T-helper 2 cell treated with Interferon-gamma antibody and Interleukin-4, amounts not matched to agents 5 μg/mL and 100 μg/mL, for 36 hours (primary cell): Measurements from ENCODE around the gene RAB11FIP3.
A peak's percentile ranks its signal among the peaks of the same experiment; 100 is the strongest.
"Not testable (repeated sequence)": the region's sequence is repeated elsewhere in the genome, so short reads cannot be mapped to it uniquely, and the experiment has no call there.

Source experiments
- DNase-seq: peaks from one replicate; pipeline ENCODE4 v3.0.0; 2021; ENCODE audit warnings: low spot score
- H3K27ac Mint-ChIP-seq: one replicate; pipeline ENCODE4 v1.8.0; 2021; ENCODE audit warnings: mild to moderate bottlenecking, mixed read lengths
- H3K27me3 Mint-ChIP-seq: one replicate; pipeline ENCODE4 v1.8.0; 2021; ENCODE audit warnings: low read depth, mixed read lengths
- H3K36me3 Mint-ChIP-seq: one replicate; pipeline ENCODE4 v1.8.0; 2021; ENCODE audit warnings: low read depth, mixed read lengths
- H3K4me1 Mint-ChIP-seq: one replicate; pipeline ENCODE4 v1.8.0; 2021; ENCODE audit warnings: low read depth, mixed read lengths
- H3K4me3 Mint-ChIP-seq: one replicate; pipeline ENCODE4 v1.8.0; 2022; ENCODE audit warnings: mild to moderate bottlenecking, moderate library complexity, mixed read lengths
- H3K9me3 Mint-ChIP-seq: one replicate; pipeline ENCODE4 v1.8.0; 2021; ENCODE audit warnings: mixed read lengths

Gene RAB11FIP3

DNA sequence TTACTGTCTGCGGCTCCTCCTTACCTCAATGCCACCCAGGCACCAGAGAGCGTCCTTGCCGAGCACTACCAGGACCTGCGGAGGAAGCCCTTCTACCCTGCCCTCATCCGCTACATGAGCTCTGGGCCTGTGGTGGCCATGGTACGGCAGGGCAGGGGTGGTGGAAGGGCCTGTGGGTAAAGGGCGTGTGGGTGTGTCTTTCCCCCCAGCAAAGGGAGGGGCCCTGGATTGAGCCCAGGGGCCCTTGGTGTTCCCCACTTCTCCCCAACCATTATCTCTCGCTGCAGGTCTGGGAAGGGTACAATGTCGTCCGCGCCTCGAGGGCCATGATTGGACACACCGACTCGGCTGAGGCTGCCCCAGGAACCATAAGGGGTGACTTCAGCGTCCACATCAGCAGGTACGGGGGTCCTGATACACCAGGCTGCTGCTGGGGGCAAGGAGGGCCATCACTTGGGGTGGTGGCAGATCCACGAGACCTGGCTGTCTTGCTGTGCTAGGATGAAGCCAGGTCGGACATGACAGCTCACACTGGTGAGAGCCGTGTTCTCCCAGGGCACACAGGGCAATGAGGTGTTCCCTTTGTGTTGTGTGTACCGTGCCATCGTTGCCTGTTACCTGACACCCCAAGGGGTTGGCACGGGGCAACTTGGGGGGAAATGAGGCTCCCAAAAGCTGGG, 26.0 kb upstream of the RAB11FIP3 start:
- Mint-ChIP-seq H3K27me3 (peaks cover 10% of the 10 kb centered on the region), H3K9me3 (no peaks in the 10 kb centered on the region), H3K4me1 (peaks cover 14% of the 10 kb centered on the region), H3K4me3 (peak overlapping the region; percentile 87), H3K36me3 (peaks cover 1% of the 10 kb centered on the region), H3K27ac (no peak overlapping the region)
- no peak for DNase-seq

DNA sequence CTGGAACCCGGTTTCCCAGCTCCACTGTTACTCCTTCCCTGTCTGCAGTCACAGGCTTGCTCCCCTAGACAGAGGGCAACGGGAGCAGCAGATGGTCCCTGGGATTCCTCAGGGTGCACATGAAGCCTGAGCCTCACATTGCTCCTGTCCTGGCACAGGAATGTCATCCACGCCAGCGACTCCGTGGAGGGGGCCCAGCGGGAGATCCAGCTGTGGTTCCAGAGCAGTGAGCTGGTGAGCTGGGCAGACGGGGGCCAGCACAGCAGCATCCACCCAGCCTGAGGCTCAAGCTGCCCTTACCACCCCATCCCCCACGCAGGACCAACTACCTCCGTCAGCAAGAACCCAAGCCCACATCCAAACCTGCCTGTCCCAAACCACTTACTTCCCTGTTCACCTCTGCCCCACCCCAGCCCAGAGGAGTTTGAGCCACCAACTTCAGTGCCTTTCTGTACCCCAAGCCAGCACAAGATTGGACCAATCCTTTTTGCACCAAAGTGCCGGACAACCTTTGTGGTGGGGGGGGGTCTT, 25.3 kb upstream of the RAB11FIP3 start:
- peaks cover 10% of the 10 kb centered on the region for H3K27me3 Mint-ChIP-seq
- peaks cover 1% of the 10 kb centered on the region for H3K36me3 Mint-ChIP-seq
- H3K27ac Mint-ChIP-seq: peak overlapping the region; percentile 6
- H3K4me3 Mint-ChIP-seq: peak overlapping the region; percentile 87
- H3K4me1 Mint-ChIP-seq: peaks cover 14% of the 10 kb centered on the region
- H3K9me3 Mint-ChIP-seq: no peaks in the 10 kb centered on the region
- DNase-seq: no peak

DNA sequence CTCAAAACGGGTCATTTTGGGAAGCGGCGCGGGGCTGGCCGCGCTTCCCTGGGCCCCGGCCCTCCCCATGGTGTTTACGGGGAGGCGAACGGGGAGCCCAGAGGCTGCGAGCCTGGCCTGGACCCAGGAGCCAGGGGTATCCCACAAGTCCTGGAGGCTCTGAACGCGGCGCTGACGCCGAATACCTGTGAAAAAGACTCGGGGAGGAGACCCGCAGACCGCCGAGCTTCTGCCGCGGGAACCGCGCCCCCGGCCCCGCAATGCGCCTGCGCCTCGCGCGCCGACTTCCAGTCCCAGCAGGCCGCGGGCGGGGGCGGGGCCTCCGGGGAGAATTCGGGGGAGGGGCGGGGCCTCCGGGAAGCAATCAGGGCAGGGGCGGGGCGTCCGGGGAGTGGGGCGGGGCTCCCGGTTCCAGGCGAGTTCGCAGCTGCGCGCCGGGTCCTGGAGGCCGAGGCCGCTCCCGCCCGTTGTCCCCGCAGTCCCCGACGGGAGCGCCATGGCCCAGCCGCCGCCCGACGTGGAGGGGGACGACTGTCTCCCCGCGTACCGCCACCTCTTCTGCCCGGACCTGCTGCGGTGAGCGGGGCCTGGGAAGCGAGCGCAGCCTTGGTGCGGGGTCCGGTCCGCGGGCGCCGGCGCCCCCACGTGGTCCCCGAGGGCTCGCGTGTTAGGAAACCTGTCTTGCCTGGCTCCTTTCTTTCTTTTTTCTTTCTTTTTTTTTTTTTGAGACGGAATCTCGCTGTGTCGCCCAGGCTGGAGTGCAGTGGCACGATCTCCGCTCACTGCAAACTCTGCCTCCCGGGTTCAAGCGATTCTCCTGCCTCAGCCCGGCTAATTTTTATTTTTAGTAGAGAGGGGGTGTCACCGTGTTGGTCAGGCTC, 23.7 kb upstream of the RAB11FIP3 start, which contains the start of gene DECR2:
DECR2 (plus strand) TSS at position 418 of the 881 bp plus-strand sequence; CDS start at position 497, 79 bp downstream.
- H3K4me1 Mint-ChIP-seq: peaks cover 8% of the 10 kb centered on the region
- H3K27me3 Mint-ChIP-seq: peaks cover under 1% of the 10 kb centered on the region
- DNase-seq: peak; percentile 92
- peak within 1 kb of the TSS; percentile 87 for H3K4me3 Mint-ChIP-seq
- peaks cover 1% of the 10 kb centered on the region for H3K36me3 Mint-ChIP-seq
- H3K27ac Mint-ChIP-seq: peak within 1 kb of the TSS; percentile 86
- no peaks in the 10 kb centered on the region for H3K9me3 Mint-ChIP-seq

- Mint-ChIP-seq H3K27ac (no peak overlapping the region), H3K36me3 (peaks cover 1% of the 10 kb centered on the region)
- no peak for DNase-seq
Observed at GRCh38 chr16:404971-405486, 20.4 kb upstream of the RAB11FIP3 start.

DNA sequence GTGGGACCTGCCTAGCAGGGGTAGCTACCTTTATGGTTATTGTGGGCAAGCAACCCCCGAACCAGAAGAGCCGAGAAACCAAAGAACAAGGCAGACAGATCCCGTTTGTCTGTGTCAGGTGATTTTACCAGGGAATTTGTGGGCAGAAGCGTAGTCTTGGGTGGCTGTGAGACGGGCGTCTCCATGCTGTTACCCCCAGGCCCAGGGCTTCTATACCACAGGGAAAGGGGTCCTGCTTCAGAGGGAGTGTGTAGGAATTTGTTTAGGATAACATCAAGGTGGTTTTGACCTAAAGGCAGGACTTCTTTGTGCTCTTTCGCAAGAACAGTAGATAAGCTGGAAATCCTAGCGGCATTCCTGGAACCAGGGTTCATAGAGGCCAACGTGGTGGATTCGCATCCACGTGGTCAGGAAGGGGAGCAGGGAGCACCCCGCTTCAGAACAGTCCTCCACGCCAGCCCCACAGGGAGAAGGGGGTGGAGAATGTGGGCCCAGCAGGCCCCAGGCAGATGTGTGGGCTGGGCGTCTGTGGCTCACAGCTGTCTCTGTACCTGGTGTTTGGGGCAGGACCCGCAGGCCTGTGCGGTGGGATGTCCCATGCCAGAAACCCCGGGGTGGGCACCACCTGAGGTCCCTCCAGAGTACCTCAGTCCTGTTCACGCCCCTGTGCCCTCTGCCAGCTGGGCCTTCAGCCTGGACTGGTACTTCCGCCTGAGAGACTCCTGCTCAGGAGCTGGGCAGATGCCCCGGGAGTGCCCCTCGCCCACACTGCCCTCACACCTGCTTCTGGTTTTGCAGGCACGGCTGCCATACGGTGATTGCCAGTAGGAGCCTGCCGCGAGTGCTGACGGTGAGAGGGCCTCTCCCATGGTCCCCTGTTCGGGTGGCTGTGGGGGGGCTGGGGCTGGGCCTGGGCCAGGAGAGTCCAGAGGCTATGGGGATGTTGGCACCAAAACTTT, 19.6 kb upstream of the RAB11FIP3 start:
- Mint-ChIP-seq H3K9me3 (no peaks in the 10 kb centered on the region), H3K4me3 (no peak overlapping the region), H3K36me3 (no peaks in the 10 kb centered on the region), H3K27me3 (no peaks in the 10 kb centered on the region), H3K4me1 (no peaks in the 10 kb centered on the region), H3K27ac (no peak overlapping the region)
- DNase-seq: no peak

More at GRCh38 chr16:404971-405486, 20.4 kb upstream of the RAB11FIP3 start:
- no peaks in the 10 kb centered on the region for H3K9me3 Mint-ChIP-seq
- H3K4me3 Mint-ChIP-seq: no peak overlapping the region
- no peaks in the 10 kb centered on the region for H3K27me3 Mint-ChIP-seq
- H3K4me1 Mint-ChIP-seq: peaks cover 6% of the 10 kb centered on the region

DNA sequence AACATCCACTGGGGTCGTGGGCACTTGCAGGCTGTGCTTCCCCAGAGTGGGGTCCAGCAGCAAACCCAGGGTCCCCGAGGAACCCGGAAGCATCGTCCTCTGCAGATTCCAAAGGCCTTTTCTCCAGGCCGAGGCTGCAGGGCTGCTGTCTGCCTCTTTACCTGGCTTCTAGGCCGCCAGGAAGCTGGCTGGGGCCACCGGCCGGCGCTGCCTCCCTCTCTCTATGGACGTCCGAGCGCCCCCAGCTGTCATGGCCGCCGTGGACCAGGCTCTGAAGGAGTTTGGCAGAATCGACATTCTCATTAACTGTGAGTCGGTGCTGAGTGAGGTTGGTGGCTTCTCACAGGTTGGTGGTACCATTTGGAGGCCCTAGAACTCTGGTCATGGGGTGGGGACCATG, 18.2 kb upstream of the RAB11FIP3 start:
- Mint-ChIP-seq H3K36me3 (no peaks in the 10 kb centered on the region), H3K27me3 (no peaks in the 10 kb centered on the region), H3K27ac (no peak overlapping the region), H3K4me3 (no peak overlapping the region), H3K9me3 (no peaks in the 10 kb centered on the region), H3K4me1 (no peaks in the 10 kb centered on the region)
- no peak for DNase-seq

DNA sequence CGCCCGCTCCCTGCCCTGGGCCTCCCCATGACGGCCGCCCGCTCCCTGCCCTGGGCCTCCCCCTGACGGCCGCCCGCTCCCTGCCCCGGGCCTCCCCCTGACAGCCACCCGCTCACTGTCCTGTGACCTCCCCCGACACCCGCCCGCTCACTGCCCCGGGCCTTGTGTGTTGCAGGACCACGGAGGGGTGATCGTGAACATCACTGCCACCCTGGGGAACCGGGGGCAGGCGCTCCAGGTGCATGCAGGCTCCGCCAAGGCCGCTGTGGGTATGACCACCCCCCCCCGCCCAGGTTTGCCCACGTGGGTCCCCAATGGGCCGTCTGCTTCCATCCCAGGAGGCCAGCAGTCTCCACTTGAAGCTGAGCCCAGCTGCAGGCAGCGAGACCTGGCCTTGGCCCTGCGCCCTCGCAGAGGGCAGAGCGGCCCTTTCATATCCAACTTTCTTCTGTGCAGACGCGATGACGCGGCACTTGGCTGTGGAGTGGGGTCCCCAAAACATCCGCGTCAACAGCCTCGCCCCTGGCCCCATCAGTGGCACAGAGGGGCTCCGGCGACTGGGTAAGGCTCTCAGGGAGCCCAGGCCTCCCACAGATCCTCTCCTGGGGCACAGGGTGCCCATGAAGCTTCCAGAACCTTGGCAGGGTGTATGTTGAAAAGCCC, 14.8 kb upstream of the RAB11FIP3 start:
- Mint-ChIP-seq H3K27ac (no peak overlapping the region), H3K27me3 (no peaks in the 10 kb centered on the region), H3K9me3 (no peaks in the 10 kb centered on the region), H3K36me3 (no peaks in the 10 kb centered on the region), H3K4me1 (no peaks in the 10 kb centered on the region), H3K4me3 (no peak overlapping the region)
- DNase-seq: no peak

- H3K4me3 Mint-ChIP-seq: no peak overlapping the region
- H3K27ac Mint-ChIP-seq: no peak overlapping the region
- no peaks in the 10 kb centered on the region for H3K36me3 Mint-ChIP-seq
- no peaks in the 10 kb centered on the region for H3K27me3 Mint-ChIP-seq
- no peaks in the 10 kb centered on the region for H3K9me3 Mint-ChIP-seq
- no peak for DNase-seq
- H3K4me1 Mint-ChIP-seq: no peaks in the 10 kb centered on the region
Observed at GRCh38 chr16:411576-412265, 13.7 kb upstream of the RAB11FIP3 start.

GRCh38 chr16:414395-415169, 10.9 kb upstream of the RAB11FIP3 start:
- Mint-ChIP-seq H3K4me1 (no peaks in the 10 kb centered on the region), H3K9me3 (no peaks in the 10 kb centered on the region), H3K27ac (no peak overlapping the region), H3K4me3 (no peak overlapping the region), H3K27me3 (no peaks in the 10 kb centered on the region), H3K36me3 (no peaks in the 10 kb centered on the region)
- no peak for DNase-seq

- not testable (repeated sequence) for H3K27ac Mint-ChIP-seq, H3K4me3 Mint-ChIP-seq, H3K36me3 Mint-ChIP-seq, DNase-seq, H3K4me1 Mint-ChIP-seq, H3K27me3 Mint-ChIP-seq, H3K9me3 Mint-ChIP-seq
Observed at GRCh38 chr16:415170-415498, 10.3 kb upstream of the RAB11FIP3 start.

DNA sequence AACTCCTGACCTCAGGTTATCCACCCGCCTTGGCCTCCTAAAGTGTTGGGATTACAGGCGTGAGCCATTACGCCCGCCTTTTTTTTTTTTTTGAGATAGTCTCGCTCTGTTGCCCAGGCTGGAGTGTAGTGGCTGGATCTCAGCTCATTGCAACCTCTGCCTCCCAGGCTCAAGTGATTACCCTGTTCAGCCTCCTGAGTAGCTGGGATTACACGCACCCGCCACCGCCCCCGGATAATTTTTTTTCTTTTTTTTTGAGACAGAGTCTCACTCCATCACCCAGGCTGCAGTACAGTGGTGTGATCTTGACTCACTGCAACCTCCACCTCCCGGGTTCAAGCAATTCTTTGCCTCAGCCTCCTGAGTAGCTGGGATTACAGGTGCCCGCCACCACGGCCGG, 3.3 kb upstream of the RAB11FIP3 start:
- H3K4me1 Mint-ChIP-seq: peaks cover 13% of the 10 kb centered on the region
- not testable (repeated sequence) for H3K36me3 Mint-ChIP-seq, H3K27ac Mint-ChIP-seq, H3K9me3 Mint-ChIP-seq, H3K4me3 Mint-ChIP-seq, DNase-seq
- H3K27me3 Mint-ChIP-seq: peaks cover 11% of the 10 kb centered on the region

DNA sequence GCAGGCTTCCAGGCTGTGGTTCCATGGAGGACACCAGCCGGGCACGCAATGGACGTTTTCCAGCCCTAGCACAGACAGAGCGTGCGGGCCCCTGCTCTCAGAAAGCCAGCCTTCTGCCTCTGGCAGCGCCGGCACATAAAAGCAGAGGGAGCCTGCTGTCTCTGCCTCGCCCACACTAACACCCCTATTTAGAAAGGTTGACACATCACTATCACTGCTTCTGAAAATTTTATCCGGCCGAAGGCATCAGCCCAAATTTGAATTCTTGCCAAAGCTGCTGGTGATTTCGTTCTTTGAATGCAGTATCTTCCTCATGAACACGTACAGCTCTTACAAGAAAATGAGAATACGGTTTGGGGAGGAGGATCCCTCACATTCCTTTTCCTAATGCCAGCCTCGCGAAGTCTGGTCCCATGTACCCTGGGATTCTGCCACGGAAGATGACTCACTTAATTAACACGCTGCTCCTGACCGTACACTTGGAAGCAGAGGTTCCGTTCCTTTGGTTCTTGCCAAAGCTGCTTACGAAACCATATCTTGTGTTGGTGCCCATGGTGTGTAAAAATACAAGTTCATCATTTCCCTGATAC, 1.3 kb upstream of the RAB11FIP3 start:
- Mint-ChIP-seq H3K27ac (no peak overlapping the region), H3K4me1 (peaks cover 23% of the 10 kb centered on the region), H3K9me3 (no peaks in the 10 kb centered on the region), H3K4me3 (peak overlapping the region; percentile 77), H3K27me3 (peaks cover 11% of the 10 kb centered on the region), H3K36me3 (peaks cover 4% of the 10 kb centered on the region)
- DNase-seq: no peak
